Activated CD4-positive, alpha-beta memory T cell treated with anti-CD3 and anti-CD28 coated beads, Interleukin-2, amount 10 ng/mL, durations not matched to agents 7 days and 5 days (primary cell): ENCODE results near the gene USP36. TPM values are rescaled to one million over a fixed set of nuclear protein-coding genes. Genes with fewer than 3 reads are reported as not detected.
"Not testable (repeated sequence)": the region's sequence is repeated elsewhere in the genome, so short reads cannot be mapped to it uniquely, and the experiment has no call there.

Experiments
- CTCF ChIA-PET: fragments of 350-600 bp; sonication (Branson Sonifier 250); formaldehyde crosslinking; loops from one replicate; lab custom pipeline; 2021; ENCODE audit warnings: antibody characterized with exemption, inconsistent platforms; lab: Charles Lee
- POLR2A ChIA-PET: fragments of 350-600 bp; sonication (Branson Sonifier 250); formaldehyde crosslinking; loops from one replicate; lab custom pipeline; 2021; ENCODE audit warnings: antibody characterized with exemption; lab: Charles Lee
- DNase-seq: peaks from one replicate; pipeline ENCODE4 v3.0.0-alpha.2; 2020
- H3K27ac Mint-ChIP-seq: one replicate; pipeline ENCODE4 v1.8.0; 2021; ENCODE audit warnings: mild to moderate bottlenecking, mixed read lengths
- H3K27me3 Mint-ChIP-seq: one replicate; pipeline ENCODE4 v1.8.0; 2021; ENCODE audit warnings: mixed read lengths
- H3K36me3 Mint-ChIP-seq: one replicate; pipeline ENCODE4 v1.8.0; 2021; ENCODE audit warnings: low read depth, mixed read lengths
- H3K4me1 Mint-ChIP-seq: one replicate; pipeline ENCODE4 v1.8.0; 2021; ENCODE audit warnings: mixed read lengths
- H3K4me3 Mint-ChIP-seq: one replicate; pipeline ENCODE4 v1.8.0; 2021; ENCODE audit warnings: mild to moderate bottlenecking, mixed read lengths
- H3K9me3 Mint-ChIP-seq: one replicate; pipeline ENCODE4 v1.8.0; 2021; ENCODE audit warnings: mixed read lengths
- total RNA-seq, 2 experiments: library from RNA; stranded (reverse); gene quantifications; one replicate each; pipeline ENCODE4 v1.2.3, GENCODE V29; 2021

USP36 gene
- 10 to 100 TPM; 95.4 to 96.8 TPM for total RNA-seq

- Mint-ChIP-seq H3K4me3 (peak within 1 kb of the TSS; percentile 94), H3K4me1 (peaks cover 55% of the 10 kb centered on the region), H3K27me3 (no peaks in the 10 kb centered on the region), H3K36me3 (peaks cover 32% of the 10 kb centered on the region), H3K27ac (peak within 1 kb of the TSS; percentile 94), H3K9me3 (no peaks in the 10 kb centered on the region)
- DNase-seq: peak; percentile 100
- CTCF ChIA-PET: interaction anchor here (0.7 to 2.0 kb wide), 2 partner anchors 92 to 344 kb away, joined by 3 to 5 read pairs; no protein-coding TSS in a partner anchor
- POLR2A ChIA-PET: interaction anchor here (0.6 to 2.5 kb wide), 16 partner anchors 13 to 347 kb away, joined by 3 to 20 read pairs (median 4); no protein-coding TSS in a partner anchor
These were observed at the start of gene USP36 for GRCh38 chr17:78840780-78841611. Gene USP36 (minus strand): TSS chr17:78840814. CDS start chr17:78836363, 4,451 bp downstream.

GRCh38 chr17:78890096-78890495, 49.5 kb upstream of the USP36 start:
- H3K27ac Mint-ChIP-seq: peak overlapping the region; percentile 78
- ChIA-PET CTCF (interaction anchor here (1.1 to 1.5 kb wide), 2 partner anchors 24 to 81 kb away, joined by 5 read pairs; no protein-coding TSS in a partner anchor), POLR2A (interaction anchor here (0.9 to 1.1 kb wide), 2 partner anchors 31 to 33 kb away, joined by 3 read pairs; no protein-coding TSS in a partner anchor)
- not testable (repeated sequence) for H3K9me3 Mint-ChIP-seq, H3K4me3 Mint-ChIP-seq, DNase-seq, H3K36me3 Mint-ChIP-seq, H3K27me3 Mint-ChIP-seq
- peaks cover 43% of the 10 kb centered on the region for H3K4me1 Mint-ChIP-seq

GRCh38 chr17:78889531-78889930, 48.9 kb upstream of the USP36 start:
- no peaks in the 10 kb centered on the region for H3K9me3 Mint-ChIP-seq
- H3K4me1 Mint-ChIP-seq: peaks cover 43% of the 10 kb centered on the region
- H3K4me3 Mint-ChIP-seq: no peak overlapping the region
- H3K36me3 Mint-ChIP-seq: no peaks in the 10 kb centered on the region
- peak overlapping the region; percentile 78 for H3K27ac Mint-ChIP-seq
- POLR2A ChIA-PET: interaction anchor here (0.7 kb wide), 1 partner anchor 23 kb away, joined by 3 read pairs; no protein-coding TSS in a partner anchor
- CTCF ChIA-PET: no interaction called here
- peaks cover 8% of the 10 kb centered on the region for H3K27me3 Mint-ChIP-seq
- DNase-seq: peak; percentile 22

GRCh38 chr17:78888941-78889518, 48.4 kb upstream of the USP36 start:
- H3K27ac Mint-ChIP-seq: peak overlapping the region; percentile 78
- H3K27me3 Mint-ChIP-seq: peaks cover 8% of the 10 kb centered on the region
- no peaks in the 10 kb centered on the region for H3K36me3 Mint-ChIP-seq
- H3K4me3 Mint-ChIP-seq: no peak overlapping the region
- no peak for DNase-seq
- H3K4me1 Mint-ChIP-seq: peaks cover 43% of the 10 kb centered on the region
- POLR2A ChIA-PET: interaction anchor here (0.7 kb wide), 1 partner anchor 23 kb away, joined by 3 read pairs; no protein-coding TSS in a partner anchor
- H3K9me3 Mint-ChIP-seq: no peaks in the 10 kb centered on the region
- CTCF ChIA-PET: no interaction called here

GRCh38 chr17:78886954-78887353, 46.3 kb upstream of the USP36 start:
- peaks cover 45% of the 10 kb centered on the region for H3K4me1 Mint-ChIP-seq
- H3K36me3 Mint-ChIP-seq: no peaks in the 10 kb centered on the region
- no peaks in the 10 kb centered on the region for H3K9me3 Mint-ChIP-seq
- ChIA-PET POLR2A (no interaction called here), CTCF (interaction anchor here (0.9 kb wide), 1 partner anchor 21 kb away, joined by 3 read pairs; no protein-coding TSS in a partner anchor)
- no peak for DNase-seq
- H3K4me3 Mint-ChIP-seq: no peak overlapping the region
- peaks cover 10% of the 10 kb centered on the region for H3K27me3 Mint-ChIP-seq
- H3K27ac Mint-ChIP-seq: no peak overlapping the region

- no peak for DNase-seq
- peaks cover 35% of the 10 kb centered on the region for H3K4me1 Mint-ChIP-seq
- no peak overlapping the region for H3K4me3 Mint-ChIP-seq
- POLR2A ChIA-PET: no interaction called here
- no peaks in the 10 kb centered on the region for H3K36me3 Mint-ChIP-seq
- peaks cover 10% of the 10 kb centered on the region for H3K27me3 Mint-ChIP-seq
- CTCF ChIA-PET: no interaction called here
- no peaks in the 10 kb centered on the region for H3K9me3 Mint-ChIP-seq
- H3K27ac Mint-ChIP-seq: no peak overlapping the region
These were observed 45.3 kb upstream of the USP36 start for GRCh38 chr17:78885956-78886355.

GRCh38 chr17:78884876-78885667, 44.5 kb upstream of the USP36 start:
- DNase-seq: no peak
- no peak overlapping the region for H3K4me3 Mint-ChIP-seq
- H3K36me3 Mint-ChIP-seq: no peaks in the 10 kb centered on the region
- peaks cover 12% of the 10 kb centered on the region for H3K27me3 Mint-ChIP-seq
- H3K27ac Mint-ChIP-seq: no peak overlapping the region
- H3K4me1 Mint-ChIP-seq: peaks cover 29% of the 10 kb centered on the region
- H3K9me3 Mint-ChIP-seq: no peaks in the 10 kb centered on the region
- ChIA-PET POLR2A (no interaction called here), CTCF (no interaction called here)

GRCh38 chr17:78884148-78884825, 43.7 kb upstream of the USP36 start:
- ChIA-PET POLR2A (no interaction called here), CTCF (interaction anchor here (1.0 kb wide), 1 partner anchor 18 kb away, joined by 3 read pairs; no protein-coding TSS in a partner anchor)
- DNase-seq: no peak
- no peaks in the 10 kb centered on the region for H3K36me3 Mint-ChIP-seq
- no peak overlapping the region for H3K27ac Mint-ChIP-seq
- no peaks in the 10 kb centered on the region for H3K9me3 Mint-ChIP-seq
- H3K4me1 Mint-ChIP-seq: peaks cover 28% of the 10 kb centered on the region
- peaks cover 13% of the 10 kb centered on the region for H3K27me3 Mint-ChIP-seq
- H3K4me3 Mint-ChIP-seq: no peak overlapping the region

- Mint-ChIP-seq H3K4me3 (no peak overlapping the region), H3K4me1 (peaks cover 28% of the 10 kb centered on the region), H3K9me3 (no peaks in the 10 kb centered on the region), H3K27me3 (peaks cover 9% of the 10 kb centered on the region), H3K27ac (no peak overlapping the region), H3K36me3 (no peaks in the 10 kb centered on the region)
- CTCF ChIA-PET: interaction anchor here (1.0 kb wide), 1 partner anchor 18 kb away, joined by 3 read pairs; no protein-coding TSS in a partner anchor
- DNase-seq: no peak
- POLR2A ChIA-PET: no interaction called here
These were observed 43.0 kb upstream of the USP36 start for GRCh38 chr17:78883533-78884131.

GRCh38 chr17:78883089-78883532, 42.5 kb upstream of the USP36 start:
- no peaks in the 10 kb centered on the region for H3K9me3 Mint-ChIP-seq
- no peak for DNase-seq
- H3K4me1 Mint-ChIP-seq: peaks cover 29% of the 10 kb centered on the region
- H3K27ac Mint-ChIP-seq: no peak overlapping the region
- CTCF ChIA-PET: interaction anchor here (1.0 kb wide), 1 partner anchor 17 kb away, joined by 3 read pairs; no protein-coding TSS in a partner anchor
- no peak overlapping the region for H3K4me3 Mint-ChIP-seq
- H3K36me3 Mint-ChIP-seq: no peaks in the 10 kb centered on the region
- POLR2A ChIA-PET: no interaction called here
- H3K27me3 Mint-ChIP-seq: peaks cover 9% of the 10 kb centered on the region

GRCh38 chr17:78882540-78883088, 42.0 kb upstream of the USP36 start:
- no peak overlapping the region for H3K27ac Mint-ChIP-seq
- ChIA-PET POLR2A (no interaction called here), CTCF (no interaction called here)
- no peaks in the 10 kb centered on the region for H3K36me3 Mint-ChIP-seq
- H3K4me3 Mint-ChIP-seq: no peak overlapping the region
- peaks cover 26% of the 10 kb centered on the region for H3K4me1 Mint-ChIP-seq
- no peaks in the 10 kb centered on the region for H3K9me3 Mint-ChIP-seq
- DNase-seq: no peak
- peaks cover 7% of the 10 kb centered on the region for H3K27me3 Mint-ChIP-seq
